ENCODE data around the gene LHFPL4. TPM values are rescaled to one million over a fixed set of nuclear protein-coding genes. Genes with fewer than 3 reads are reported as not detected.

The LHFPL4 gene
- total RNA-seq (2022; extraction: Qiagen RNA extraction; ENCODE audit: low read depth), result 0.06 to 0.18 TPM (median 0.09 TPM) in 4 of 5 replicates, not detected in the other

DNA sequence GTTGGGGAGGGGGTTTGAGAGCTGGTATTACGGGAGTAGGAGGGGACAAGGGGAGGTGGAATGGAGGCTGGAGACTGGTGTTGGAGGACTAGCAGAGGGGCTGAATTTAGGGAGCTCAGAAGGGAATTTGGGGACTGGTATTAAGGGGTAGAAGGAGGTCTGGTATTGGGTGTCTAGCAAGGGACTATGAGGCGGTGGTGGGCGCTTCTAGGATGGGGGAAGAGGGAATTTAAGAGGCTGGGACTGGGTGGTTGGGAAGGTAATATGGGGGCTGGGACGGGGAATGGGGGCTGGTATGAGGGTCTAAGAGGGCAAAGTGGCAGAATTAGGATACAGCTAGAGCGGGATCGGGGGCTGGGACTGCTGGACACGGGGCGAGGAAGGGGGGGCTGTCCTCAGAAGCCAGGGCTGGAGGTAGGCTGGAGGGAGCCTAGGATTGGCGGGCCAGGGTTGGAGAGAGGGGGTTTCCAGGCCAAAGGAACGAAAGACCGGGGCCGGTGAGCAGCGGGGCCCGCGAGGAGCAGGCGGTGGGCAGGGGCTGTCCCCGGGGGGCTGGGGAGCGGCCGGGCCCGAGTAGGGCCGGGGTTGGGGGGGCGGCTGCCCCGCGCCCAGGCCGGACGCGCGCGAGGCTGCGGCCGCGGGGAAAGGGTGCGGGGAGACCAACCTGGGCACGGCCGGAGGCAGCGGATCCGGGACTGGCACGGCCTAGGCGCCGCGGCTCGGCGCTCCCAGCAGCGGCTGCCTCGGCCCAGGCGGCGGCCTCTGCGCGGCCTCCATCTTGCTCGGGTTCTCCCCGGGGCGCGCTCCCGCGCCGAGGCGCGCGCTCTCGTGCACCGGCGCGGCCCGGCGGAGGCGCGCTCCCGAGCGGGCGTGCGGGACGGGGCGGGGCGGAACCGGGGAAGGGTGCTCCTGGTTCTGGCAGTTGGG, at the start of gene LHFPL4:
Gene LHFPL4 (minus strand): TSS at position 802 of the 927 bp plus-strand sequence. CDS start 1,143 bp downstream, outside the sequence.

Other genes starting within 250 kb of the LHFPL4 start
- 50.6 to 68.1 TPM (median 57.3 TPM) in 5 replicates for gene THUMPD3, start 190.8 kb downstream of the LHFPL4 start, total RNA-seq (2022; extraction: Qiagen RNA extraction; ENCODE audit: low read depth)
- gene SETD5, start 156.2 kb downstream of the LHFPL4 start, total RNA-seq (2022; extraction: Qiagen RNA extraction; ENCODE audit: low read depth), result 41.8 to 60.6 TPM (median 47.4 TPM) in 5 replicates
- 25.7 to 33.1 TPM (median 29.2 TPM) in 5 replicates for gene MTMR14, start 95.7 kb upstream of the LHFPL4 start, total RNA-seq (2022; extraction: Qiagen RNA extraction; ENCODE audit: low read depth)
- 0.14 to 0.30 TPM (median 0.21 TPM) in 3 of 5 replicates, not detected in the others for gene CPNE9, start 150.0 kb upstream of the LHFPL4 start, total RNA-seq (2022; extraction: Qiagen RNA extraction; ENCODE audit: low read depth)
- gene BRPF1, start 177.9 kb upstream of the LHFPL4 start, total RNA-seq (2022; extraction: Qiagen RNA extraction; ENCODE audit: low read depth), result 14.5 to 19.9 TPM (median 18.9 TPM) in 5 replicates
- 14.0 to 20.5 TPM (median 18.5 TPM) in 5 replicates for gene OGG1, start 196.1 kb upstream of the LHFPL4 start, total RNA-seq (2022; extraction: Qiagen RNA extraction; ENCODE audit: low read depth)
- gene CAMK1, start 216.1 kb upstream of the LHFPL4 start, total RNA-seq (2022; extraction: Qiagen RNA extraction; ENCODE audit: low read depth), result 11.6 to 21.8 TPM (median 17.7 TPM) in 5 replicates
- 52.0 to 62.4 TPM (median 59.5 TPM) in 5 replicates for gene TADA3, start 238.7 kb upstream of the LHFPL4 start, total RNA-seq (2022; extraction: Qiagen RNA extraction; ENCODE audit: low read depth)
- gene ARPC4, start 239.3 kb upstream of the LHFPL4 start, total RNA-seq (2022; extraction: Qiagen RNA extraction; ENCODE audit: low read depth), result 142 to 221 TPM (median 156 TPM) in 5 replicates